DOHH2 (cell line): Measurements from ENCODE around the gene DGKB.

ENCODE experiments used
- H3F3A ChIP-seq: fragments of 200-600 bp; sonication (generic), shearing (Covaris generic); 2 replicates; pipeline ENCODE4 v1.6.0; 2016; ENCODE audit warnings: antibody characterized with exemption, mild to moderate bottlenecking; ENCODE audit not compliant: control insufficient read depth, insufficient read depth
- H3K27ac ChIP-seq: fragments of 200-600 bp; sonication (generic); 2 replicates; pipeline ENCODE4 v1.5.1; 2014; ENCODE audit warnings: low read depth, mild to moderate bottlenecking, low read length, moderate library complexity
- H3K27me3 ChIP-seq: fragments of 200-600 bp; sonication (generic); 2 replicates; pipeline ENCODE4 v1.6.1; 2014; ENCODE audit warnings: mild to moderate bottlenecking, low read length, mixed read lengths; ENCODE audit not compliant: control insufficient read depth
- H3K36me3 ChIP-seq: fragments of 200-600 bp; sonication (generic); 2 replicates; pipeline ENCODE4 v1.6.1; 2014; ENCODE audit warnings: mild to moderate bottlenecking, low read length, moderate library complexity, mixed read lengths; ENCODE audit not compliant: control insufficient read depth
- H3K4me1 ChIP-seq: fragments of 200-600 bp; sonication (generic); 2 replicates; pipeline ENCODE4 v1.6.1; 2014; ENCODE audit warnings: mild to moderate bottlenecking, low read length, mixed read lengths; ENCODE audit not compliant: control insufficient read depth
- H3K4me2 ChIP-seq: fragments of 200-600 bp; sonication (generic); 2 replicates; pipeline ENCODE4 v1.6.0; 2014; ENCODE audit warnings: mild to moderate bottlenecking, low read length, moderate library complexity
- H3K4me3 ChIP-seq: fragments of 200-600 bp; sonication (generic); 2 replicates; pipeline ENCODE4 v1.5.1; 2014; ENCODE audit warnings: mild to moderate bottlenecking, low read length, mixed read lengths
- H3K79me2 ChIP-seq: fragments of 200-600 bp; sonication (generic); 2 replicates; pipeline ENCODE4 v1.6.1; 2014; ENCODE audit warnings: mild to moderate bottlenecking, low read length, mixed read lengths; ENCODE audit not compliant: control insufficient read depth
- H3K9me2 ChIP-seq: fragments of 200-600 bp; sonication (generic); replicated peaks from 2 replicates; pipeline ENCODE4 v1.6.1; 2014; ENCODE audit warnings: mild to moderate bottlenecking, low read length, mixed read lengths; ENCODE audit not compliant: control insufficient read depth
- H3K9me3 ChIP-seq: fragments of 200-600 bp; sonication (generic); 2 replicates; pipeline ENCODE4 v1.6.1; 2014; ENCODE audit warnings: antibody characterized with exemption, low read length, mixed read lengths; ENCODE audit not compliant: control insufficient read depth, insufficient read depth
- H4K20me1 ChIP-seq: fragments of 200-600 bp; sonication (generic); 2 replicates; pipeline ENCODE4 v1.6.0; 2014; ENCODE audit warnings: low read depth, mild to moderate bottlenecking, antibody characterized with exemption, low read length, moderate library complexity; ENCODE audit not compliant: control insufficient read depth, insufficient read depth
- CTCF ChIP-seq: fragments of 200-600 bp; sonication (generic); IDR thresholded peaks from one replicate; pipeline ENCODE4 v1.5.1; 2014; ENCODE audit warnings: antibody characterized with exemption, mild to moderate bottlenecking, low read depth, low read length; ENCODE audit not compliant: poor library complexity, severe bottlenecking
- EZH2phosphoT487 ChIP-seq: fragments of 200-600 bp; sonication (generic); IDR thresholded peaks from 2 replicates; pipeline ENCODE4 v1.6.1; 2017; ENCODE audit warnings: borderline replicate concordance, mild to moderate bottlenecking, antibody characterized with exemption, low read length, moderate library complexity, mixed read lengths

DGKB gene

GRCh38 chr7:14095233-14095950 lies 807.2 kb downstream of the DGKB start:
- Histone ChIP-seq H3K9me3 (no peaks in the 10 kb centered on the region), H3K4me2 (no peak overlapping the region), H3F3A (no peaks in the 10 kb centered on the region), H3K27ac (no peak overlapping the region), H3K4me1 (no peaks in the 10 kb centered on the region), H3K27me3 (no peaks in the 10 kb centered on the region), H3K36me3 (no peaks in the 10 kb centered on the region), H4K20me1 (no peaks in the 10 kb centered on the region), H3K79me2 (no peaks in the 10 kb centered on the region), H3K4me3 (no peak overlapping the region), H3K9me2 (no peaks in the 10 kb centered on the region)
- no peak for TF ChIP-seq EZH2phosphoT487
- TF ChIP-seq CTCF = no peak
